GM18951 (cell line): Measurements from ENCODE around the gene TTF2.
A peak's percentile ranks its signal among the peaks of the same experiment; 100 is the strongest.

Source experiments
- POLR2A ChIP-seq: IDR thresholded peaks from 4 replicates; pipeline ENCODE4 v1.6.1; 2011; ENCODE audit warnings: mild to moderate bottlenecking; ENCODE audit not compliant: insufficient read length, insufficient read depth; ENCODE audit errors: extremely low read depth
- in situ Hi-C: fragments of 300-500 bp; cut with MboI; formaldehyde crosslinking; loops from one replicate; pipeline ENCODE4 v1.12.0; 2022; ENCODE audit warnings: low sequenced_read_pairs, mixed read lengths, inconsistent platforms; ENCODE audit not compliant: unreplicated experiment

The TTF2 gene

DNA sequence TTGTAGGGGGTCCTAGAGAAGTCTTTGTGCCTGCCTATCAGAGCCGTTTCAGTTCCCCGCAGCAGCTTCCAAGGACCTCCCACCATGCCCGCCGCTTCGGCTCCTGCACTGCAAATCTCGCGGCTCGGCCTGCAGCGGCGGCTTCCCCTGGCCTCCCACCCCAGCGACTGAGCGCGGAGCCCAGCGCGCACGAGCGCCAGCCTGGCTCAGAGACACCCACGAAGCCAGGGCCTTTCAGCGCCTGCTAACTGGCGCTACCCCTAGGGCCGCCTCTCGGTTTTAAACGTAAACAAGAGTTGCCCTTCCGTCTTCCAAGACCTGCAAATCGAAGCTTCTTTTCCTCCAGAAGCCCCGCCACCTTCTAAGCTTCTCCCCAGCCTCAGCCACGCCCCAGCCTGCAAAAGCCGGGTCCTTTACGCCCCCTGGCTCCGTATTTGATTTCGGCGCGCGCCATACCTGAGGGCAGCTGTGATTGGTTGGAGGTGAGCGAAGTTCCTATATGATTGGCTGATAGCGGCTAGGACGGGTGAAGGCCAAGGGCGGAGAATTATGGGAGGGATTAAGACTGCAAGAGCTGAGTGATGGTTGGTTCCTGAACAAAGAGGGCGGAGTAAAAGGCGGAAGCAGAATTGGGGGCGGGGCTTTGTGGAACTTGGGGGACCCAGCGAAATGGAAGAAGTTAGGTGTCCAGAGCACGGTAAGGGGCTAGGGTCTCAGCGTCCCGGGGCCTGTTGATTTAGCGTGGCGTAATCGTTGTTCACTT, at the start of gene TTF2:
Gene TTF2 (plus strand): TSS at position 649 of the 763 bp plus-strand sequence. CDS start 21 bp downstream, at position 670.
- peak; percentile 69 for TF ChIP-seq POLR2A
- in situ Hi-C loops, result loop anchor here (10.0 kb wide), 2 partner anchors 325 to 485 kb away; partner anchors contain the start of gene CD58

DNA sequence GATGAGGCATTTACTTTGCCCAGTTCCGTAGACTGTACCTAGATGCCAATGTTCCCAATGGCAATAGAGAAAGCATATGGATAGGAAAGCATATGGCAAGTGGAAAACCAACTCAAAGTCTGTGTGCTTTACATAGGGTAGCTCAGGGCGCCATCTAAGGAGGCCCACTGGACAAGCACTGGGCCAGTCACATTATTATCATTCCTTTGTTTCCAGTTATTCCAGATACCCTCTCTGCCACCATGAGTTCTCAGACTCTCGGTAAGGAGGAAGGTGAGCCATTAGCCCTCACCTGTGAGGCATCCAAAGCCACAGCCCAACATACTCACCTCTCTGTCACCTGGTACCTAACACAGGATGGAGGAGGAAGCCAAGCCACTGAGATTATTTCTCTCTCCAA, 48.8 kb upstream of the TTF2 start:
- in situ Hi-C loops, result no loop called here
- no peak for TF ChIP-seq POLR2A

DNA sequence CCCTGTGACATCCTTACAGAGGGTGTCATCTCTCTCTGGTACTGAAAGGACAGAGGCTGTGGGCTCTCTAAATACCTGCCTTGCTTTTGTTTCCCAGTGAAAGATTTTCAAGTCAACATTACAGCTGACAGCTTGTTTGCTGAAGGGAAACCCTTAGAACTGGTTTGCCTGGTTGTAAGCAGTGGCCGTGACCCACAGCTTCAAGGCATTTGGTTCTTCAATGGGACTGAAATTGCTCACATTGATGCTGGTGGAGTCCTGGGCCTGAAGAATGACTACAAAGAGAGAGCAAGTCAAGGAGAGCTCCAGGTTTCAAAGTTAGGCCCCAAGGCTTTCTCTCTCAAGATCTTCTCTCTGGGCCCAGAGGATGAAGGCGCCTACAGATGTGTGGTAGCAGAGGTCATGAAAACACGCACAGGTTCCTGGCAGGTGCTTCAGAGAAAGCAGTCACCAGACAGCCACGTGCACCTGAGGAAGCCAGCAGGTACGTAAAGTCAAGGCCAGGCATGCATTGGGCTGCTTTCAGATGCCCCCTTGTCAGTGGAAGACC, 46.7 kb upstream of the TTF2 start:
- in situ Hi-C loops, result no loop called here
- TF ChIP-seq POLR2A, result no peak

DNA sequence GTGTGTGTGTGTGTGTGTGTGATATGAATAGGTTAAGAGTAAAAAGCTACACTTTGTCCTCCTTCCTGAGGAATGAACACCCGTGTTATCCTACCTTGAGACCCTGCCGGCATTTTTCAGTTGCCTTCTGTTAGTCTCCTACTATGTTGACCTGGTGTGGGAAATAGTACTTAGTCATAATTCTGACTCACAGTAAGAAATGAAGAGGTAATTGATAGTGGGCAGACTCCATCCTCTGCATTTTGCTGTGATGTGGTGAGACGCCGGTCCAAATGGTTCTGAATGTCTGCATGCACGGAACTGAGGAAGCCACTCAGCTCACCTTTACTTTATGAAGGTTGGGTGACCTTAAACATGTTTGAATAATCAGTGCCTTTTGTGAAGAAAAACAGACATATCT, 45.9 kb upstream of the TTF2 start:
- in situ Hi-C loops, result no loop called here
- no peak for TF ChIP-seq POLR2A

DNA sequence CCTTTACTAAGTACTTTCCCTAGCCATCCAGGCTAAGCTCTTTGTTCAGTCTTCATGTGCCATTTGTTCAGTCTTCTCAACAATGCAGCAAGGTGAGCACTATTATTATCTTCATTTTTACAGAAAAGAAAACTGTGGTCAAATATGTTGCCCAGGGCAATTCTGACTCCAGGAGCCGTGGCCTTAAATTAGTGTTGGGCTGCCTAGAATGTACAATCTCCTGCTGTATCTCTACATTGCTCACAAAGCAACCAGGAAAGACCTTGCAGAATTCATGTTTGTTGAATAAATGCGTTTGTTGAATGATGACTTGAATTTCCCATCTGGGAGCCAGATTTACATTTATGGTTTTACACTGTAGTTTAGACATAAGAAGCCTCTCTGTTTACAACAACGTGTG, 44.4 kb upstream of the TTF2 start:
- in situ Hi-C loops, result no loop called here
- TF ChIP-seq POLR2A, result no peak

DNA sequence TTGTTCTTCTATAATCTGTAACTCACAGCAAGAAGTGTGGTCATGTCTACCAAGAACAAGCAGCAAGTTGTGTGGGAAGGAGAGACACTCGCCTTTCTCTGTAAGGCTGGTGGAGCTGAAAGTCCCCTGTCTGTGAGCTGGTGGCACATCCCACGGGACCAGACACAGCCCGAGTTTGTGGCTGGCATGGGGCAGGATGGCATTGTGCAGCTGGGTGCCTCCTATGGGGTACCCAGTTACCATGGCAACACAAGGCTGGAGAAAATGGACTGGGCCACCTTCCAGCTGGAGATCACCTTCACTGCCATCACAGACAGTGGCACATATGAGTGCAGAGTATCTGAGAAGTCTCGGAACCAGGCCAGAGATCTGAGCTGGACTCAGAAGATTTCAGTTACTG, 43.1 kb upstream of the TTF2 start:
- TF ChIP-seq POLR2A, result no peak
- in situ Hi-C loops, result no loop called here

DNA sequence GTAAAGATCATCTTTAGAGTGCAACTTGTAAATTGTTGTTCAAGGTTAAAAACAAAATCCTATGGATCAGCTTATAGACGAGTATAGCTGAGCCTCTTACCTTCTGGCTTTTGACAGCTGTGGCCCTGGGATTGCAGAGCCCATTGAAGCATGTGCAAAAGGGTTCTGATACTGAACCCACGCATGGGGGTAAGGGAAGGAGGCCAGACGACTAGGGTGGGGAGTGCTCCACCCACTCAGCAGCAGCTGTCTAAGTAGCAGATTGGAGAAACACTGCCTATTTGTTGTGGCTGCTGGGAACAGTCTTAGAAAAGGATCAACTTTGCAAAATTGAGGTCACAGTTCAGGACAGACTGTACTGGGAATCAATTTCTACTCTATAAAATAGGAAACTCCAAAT, 42.5 kb upstream of the TTF2 start:
- TF ChIP-seq POLR2A, result no peak
- in situ Hi-C loops, result no loop called here

DNA sequence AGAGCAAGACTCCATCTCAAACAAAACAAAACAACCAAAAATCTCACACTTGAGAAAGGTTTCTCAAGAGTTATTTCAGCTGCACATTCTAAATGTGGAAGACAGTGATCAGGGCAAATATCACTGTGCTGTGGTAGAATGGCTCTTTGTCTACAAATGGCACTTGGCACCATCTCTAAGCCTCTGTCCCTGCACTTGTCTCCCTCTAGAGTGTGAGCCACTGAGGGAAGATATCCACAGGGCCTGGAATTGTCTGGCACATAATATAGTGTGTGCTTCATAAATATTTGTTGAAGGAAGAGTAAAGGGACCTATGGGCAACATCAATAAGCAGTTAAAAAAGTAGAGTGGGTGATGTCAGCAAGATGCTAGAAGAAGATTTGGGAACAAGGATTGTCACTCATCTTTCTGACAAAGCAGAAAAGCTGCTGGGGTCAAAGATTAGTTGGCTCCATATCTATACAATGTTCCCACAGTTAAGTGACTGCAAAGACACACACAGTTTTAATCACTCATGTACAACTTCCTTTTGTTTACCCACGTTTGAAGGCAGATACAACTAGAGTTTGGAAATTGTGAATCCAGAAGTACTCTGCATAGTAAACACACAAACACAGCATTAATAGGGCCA, 39.5 kb upstream of the TTF2 start:
- TF ChIP-seq POLR2A, result no peak
- in situ Hi-C loops, result no loop called here

DNA sequence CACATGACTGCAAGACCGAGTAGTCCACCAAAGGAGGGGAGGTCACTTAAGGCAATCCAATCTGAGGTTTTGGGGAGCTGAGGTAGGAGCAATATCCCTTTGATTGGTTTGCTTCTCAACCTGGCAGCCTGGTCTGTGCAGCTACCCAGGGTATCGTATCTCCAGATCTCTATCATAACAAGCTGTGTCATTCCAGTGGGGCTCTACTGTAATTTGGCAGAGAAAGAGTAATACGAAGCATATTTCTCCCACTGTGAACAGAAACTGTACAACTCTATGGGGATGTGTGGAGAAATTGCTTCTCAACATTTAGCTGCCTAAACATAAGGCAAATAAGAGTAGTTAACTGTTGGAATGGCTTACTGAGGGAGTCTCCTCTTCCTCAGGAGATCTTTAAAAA, 38.0 kb upstream of the TTF2 start:
- in situ Hi-C loops, result no loop called here
- no peak for TF ChIP-seq POLR2A

DNA sequence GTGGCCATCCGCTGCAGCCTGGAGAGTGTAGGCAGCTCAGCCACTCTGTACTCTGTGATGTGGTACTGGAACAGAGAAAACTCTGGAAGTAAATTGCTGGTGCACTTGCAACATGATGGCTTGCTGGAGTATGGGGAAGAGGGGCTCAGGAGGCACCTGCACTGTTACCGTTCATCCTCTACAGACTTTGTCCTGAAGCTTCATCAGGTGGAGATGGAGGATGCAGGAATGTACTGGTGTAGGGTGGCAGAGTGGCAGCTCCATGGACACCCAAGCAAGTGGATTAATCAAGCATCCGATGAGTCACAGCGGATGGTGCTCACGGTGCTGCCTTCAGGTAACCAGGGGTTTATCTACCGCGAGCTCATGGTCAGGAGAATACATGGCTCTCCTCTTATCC, 34.6 kb upstream of the TTF2 start:
- TF ChIP-seq POLR2A, result no peak
- in situ Hi-C loops, result no loop called here

DNA sequence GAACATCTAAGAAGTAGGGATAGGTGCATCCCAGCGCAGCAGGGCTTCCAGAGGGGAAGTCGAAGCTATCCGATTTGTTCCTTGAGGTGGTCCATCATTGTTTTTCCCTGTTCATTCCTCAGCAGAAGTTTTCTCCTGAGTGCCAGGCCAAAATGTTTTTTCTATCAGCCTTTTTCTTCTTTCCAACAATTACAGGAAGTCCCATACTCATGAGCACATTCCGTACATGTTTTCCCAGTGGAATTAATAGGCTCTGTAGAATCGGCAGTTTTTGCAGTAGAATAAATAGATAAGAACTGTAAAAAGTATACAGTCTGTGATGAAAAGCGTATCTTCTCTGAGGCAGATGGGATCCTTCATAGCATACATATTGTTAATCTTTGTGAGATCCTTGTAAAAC, 33.8 kb upstream of the TTF2 start:
- TF ChIP-seq POLR2A, result no peak
- in situ Hi-C loops, result no loop called here

DNA sequence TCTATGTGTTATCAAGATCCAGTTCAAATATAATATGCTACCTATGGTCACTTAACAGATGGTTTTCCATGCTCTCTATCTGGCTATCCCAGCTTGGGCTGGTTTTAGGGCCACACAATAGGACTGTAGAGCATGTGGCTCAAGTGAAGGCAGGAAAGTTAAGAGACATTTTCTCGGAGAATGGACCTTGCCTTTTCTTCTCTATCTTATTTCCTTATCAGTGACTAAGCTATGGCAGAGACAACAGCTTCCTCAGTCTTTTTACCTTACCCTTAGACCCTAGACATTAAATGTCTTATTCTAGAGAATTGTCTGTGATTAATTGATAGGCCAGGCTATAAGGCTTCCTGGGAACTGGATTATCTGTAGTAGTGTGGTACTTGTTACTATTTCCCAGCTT, 30.4 kb upstream of the TTF2 start:
- TF ChIP-seq POLR2A, result no peak
- in situ Hi-C loops, result no loop called here

DNA sequence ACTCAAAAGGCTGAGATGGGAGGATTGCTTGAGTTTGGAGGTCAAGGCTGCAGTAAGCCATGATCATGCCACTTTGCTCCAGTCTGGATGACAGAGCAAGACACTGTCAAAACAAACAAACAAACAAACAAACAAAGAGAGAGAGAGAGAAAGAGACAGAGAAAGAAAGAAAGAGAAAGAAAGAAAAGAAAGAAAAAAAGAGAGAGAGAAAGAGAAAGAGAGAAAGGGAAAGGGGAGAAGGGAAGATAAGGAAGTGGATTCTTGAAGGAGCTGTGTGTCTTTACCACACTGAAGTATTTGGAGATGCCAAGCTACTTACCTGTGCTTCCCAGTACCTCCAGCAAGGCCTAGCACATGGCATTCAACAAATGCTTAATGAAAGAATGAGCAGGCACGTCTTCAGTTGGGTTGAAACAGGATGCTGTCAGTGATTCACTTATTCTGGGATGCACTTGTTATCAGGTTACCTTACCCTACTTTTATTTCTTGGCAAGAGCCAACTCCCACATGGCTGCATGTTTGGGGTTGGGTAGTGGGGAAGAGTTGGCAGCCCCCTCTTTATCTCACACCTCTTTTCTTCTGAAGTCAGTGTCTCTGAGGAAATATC, 29.8 kb upstream of the TTF2 start:
- TF ChIP-seq POLR2A, result no peak
- in situ Hi-C loops, result no loop called here

DNA sequence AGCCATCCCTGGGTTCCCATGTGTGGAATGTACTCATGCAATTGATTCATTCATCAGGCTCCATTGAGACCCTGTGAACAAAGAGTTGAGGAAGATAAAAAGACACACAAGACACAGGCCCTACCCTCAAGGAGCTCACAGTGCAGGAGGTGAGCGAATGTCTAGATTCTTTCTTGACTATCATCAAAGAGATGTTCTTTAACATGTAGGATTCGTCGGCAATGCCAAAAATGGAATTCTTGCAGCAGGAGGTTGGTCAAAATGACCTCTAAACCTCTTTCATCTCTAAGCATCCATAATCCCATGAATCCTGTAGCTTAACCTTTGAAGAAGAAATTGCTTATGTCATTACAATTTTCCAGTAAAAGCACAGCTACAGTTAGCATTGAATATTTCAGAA, 27.9 kb upstream of the TTF2 start:
- no peak for TF ChIP-seq POLR2A
- in situ Hi-C loops, result no loop called here
